GM12865 (cell line): ENCODE measurements around the gene MYG1.

Experiments
- DNase-seq: peaks from one replicate; pipeline ENCODE4 v3.0.0; 2010; ENCODE audit warnings: low read depth
- H3K4me3 ChIP-seq: 2 replicates; pipeline ENCODE4 v1.5.1; 2011; ENCODE audit warnings: mild to moderate bottlenecking, low read depth, low read length, control low read depth
- TF ChIP-seq, protein P1 (sequence below): IDR thresholded peaks from 2 replicates; pipeline ENCODE4 v1.5.1; 2011; ENCODE audit warnings: low read length, control low read depth, low read depth, inconsistent platforms; ENCODE audit not compliant: insufficient read depth; ENCODE audit errors: missing control alignments

Gene MYG1

DNA sequence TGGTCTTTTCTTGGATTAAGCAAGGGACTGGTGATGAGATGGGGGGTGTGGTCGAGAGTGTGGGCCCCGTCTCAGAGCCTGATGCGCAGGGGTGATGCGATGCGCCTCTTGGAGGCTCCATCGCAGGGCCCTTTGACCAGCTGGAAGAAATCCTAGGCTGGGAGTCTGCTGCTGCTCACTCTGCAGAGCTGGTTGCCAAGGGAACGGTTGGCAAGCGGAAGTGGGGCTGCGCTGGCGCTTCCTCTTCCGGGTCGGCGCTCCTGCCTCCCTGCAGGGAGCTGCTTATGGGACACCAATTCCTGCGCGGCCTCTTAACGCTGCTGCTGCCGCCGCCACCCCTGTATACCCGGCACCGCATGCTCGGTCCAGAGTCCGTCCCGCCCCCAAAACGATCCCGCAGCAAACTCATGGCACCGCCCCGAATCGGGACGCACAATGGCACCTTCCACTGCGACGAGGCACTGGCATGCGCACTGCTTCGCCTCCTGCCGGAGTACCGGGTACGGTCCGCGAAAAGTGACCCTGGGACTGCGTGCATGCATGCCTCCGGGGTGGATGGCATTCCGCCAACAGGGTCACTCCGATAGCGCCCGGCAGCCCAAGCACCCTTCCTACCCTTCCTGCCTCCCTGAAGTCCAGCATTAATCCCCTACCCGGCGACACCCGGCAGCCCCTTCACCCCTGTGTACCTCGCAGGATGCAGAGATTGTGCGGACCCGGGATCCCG, at the start of gene MYG1:
Gene MYG1, plus strand, starts transcription at position 242 of the 727 bp plus-strand sequence. Its CDS starts 43 bp downstream, at position 285.
- peak; percentile 92 for DNase-seq
- peak within 1 kb of the TSS; percentile 83 for H3K4me3 ChIP-seq
- TF ChIP-seq, protein P1, sequence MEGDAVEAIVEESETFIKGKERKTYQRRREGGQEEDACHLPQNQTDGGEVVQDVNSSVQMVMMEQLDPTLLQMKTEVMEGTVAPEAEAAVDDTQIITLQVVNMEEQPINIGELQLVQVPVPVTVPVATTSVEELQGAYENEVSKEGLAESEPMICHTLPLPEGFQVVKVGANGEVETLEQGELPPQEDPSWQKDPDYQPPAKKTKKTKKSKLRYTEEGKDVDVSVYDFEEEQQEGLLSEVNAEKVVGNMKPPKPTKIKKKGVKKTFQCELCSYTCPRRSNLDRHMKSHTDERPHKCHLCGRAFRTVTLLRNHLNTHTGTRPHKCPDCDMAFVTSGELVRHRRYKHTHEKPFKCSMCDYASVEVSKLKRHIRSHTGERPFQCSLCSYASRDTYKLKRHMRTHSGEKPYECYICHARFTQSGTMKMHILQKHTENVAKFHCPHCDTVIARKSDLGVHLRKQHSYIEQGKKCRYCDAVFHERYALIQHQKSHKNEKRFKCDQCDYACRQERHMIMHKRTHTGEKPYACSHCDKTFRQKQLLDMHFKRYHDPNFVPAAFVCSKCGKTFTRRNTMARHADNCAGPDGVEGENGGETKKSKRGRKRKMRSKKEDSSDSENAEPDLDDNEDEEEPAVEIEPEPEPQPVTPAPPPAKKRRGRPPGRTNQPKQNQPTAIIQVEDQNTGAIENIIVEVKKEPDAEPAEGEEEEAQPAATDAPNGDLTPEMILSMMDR: no peak

GRCh38 chr12:53251477-53252348, 47.8 kb upstream of the MYG1 start:
- DNase-seq: peak; percentile 85
- TF ChIP-seq, protein P1: peak; percentile 39

DNA sequence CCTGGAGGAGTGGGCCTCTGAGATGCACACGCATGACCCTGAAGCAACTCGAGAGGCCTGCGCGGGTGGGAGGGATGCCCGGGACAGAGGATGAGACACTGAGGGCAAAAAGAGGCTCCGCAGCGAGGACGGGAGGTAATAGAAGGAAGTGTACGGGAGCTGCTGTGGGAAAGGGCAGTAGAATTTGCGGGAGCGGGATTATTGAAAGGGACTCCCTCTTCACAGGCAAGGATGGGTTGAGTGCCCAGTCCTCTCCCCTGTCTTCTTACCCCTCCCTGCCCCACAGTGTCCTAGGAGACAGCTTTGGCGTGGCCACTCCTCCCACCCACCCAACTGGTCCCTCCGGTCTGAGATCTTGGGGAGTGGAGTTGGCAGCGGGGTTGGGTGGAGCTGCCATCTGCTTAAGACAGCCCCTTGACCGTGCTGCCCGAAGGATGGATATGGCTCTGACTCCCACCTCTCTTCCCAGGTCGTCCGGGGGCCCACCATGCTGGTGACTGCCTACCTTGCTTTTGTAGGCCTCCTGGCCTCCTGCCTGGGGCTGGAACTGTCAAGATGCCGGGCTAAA, 47.1 kb upstream of the MYG1 start:
- TF ChIP-seq, protein P1: no peak
- DNase-seq: no peak
- H3K4me3 ChIP-seq: peak overlapping the region; percentile 75

More at GRCh38 chr12:53251477-53252348, 47.8 kb upstream of the MYG1 start:
- H3K4me3 ChIP-seq: peak overlapping the region; percentile 75

DNA sequence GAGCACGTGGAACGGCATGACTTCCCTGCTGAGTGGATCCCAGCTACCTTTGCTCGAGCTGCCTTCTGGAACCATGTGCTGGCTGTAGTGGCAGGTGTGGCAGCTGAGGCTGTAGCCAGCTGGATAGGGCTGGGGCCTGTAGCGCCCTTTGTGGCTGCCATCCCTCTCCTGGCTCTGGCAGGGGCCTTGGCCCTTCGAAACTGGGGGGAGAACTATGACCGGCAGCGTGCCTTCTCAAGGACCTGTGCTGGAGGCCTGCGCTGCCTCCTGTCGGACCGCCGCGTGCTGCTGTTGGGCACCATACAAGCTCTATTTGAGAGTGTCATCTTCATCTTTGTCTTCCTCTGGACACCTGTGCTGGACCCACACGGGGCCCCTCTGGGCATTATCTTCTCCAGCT, 46.2 kb upstream of the MYG1 start:
- TF ChIP-seq, protein P1: no peak
- H3K4me3 ChIP-seq: no peak overlapping the region
- no peak for DNase-seq

DNA sequence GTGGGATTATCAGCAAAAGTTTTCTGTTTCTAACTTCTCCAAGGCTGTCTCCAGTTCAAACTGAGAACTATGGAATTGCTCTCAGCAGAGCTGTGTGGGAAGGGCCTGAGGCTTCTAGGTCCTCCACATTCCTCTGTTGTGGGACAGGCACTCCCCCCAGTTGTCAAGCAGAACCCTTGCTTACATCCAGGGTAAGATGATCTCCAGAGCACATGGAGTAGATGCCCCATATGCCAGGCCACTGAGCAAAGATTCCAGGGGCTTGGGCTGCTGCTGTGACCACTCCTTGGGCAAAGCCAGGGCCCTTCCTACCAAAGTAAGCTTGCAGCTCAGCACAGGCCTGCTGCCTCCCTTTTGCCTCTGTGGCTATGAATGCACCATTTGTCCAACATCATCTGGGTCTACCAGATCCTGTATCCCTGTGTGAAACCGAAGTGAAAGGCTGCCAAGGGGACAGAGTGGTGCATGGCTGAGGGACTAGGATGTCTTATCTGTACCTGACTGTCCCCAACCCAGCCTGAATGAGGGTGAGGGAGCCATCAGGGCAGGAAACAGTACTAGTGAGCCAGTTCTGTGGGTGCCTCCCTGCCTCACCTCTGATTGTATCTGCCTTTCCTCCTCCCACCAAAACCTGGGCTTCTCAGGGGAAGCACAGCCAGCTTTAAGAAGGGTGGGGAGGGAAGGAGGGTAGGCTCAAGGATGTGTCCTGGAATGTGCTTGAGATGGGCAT, 44.5 kb upstream of the MYG1 start:
- TF ChIP-seq, protein P1: no peak
- H3K4me3 ChIP-seq: no peak overlapping the region
- DNase-seq: no peak

DNA sequence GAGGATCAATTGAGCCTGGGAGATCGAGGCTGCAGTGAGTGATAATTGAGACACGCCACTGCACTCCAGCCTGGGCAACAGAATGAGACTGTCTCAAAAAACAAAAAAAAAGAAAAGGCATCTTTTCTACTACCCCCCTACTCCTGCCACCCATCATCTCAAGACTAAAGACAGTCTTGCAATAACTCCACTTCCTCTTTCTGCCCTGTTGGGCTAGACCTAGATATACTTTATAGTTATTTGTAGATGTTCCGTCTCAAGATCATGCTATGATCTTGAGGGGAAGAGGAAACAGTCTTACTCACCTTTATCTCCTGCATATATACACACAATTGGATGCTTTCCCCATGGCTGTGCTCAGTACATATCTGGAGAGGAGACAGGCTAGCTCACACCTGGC, 43.5 kb upstream of the MYG1 start:
- TF ChIP-seq, protein P1: no peak
- DNase-seq: peak; percentile 59

More for the DNA sequence above, 43.5 kb upstream of the MYG1 start:
- no peak overlapping the region for H3K4me3 ChIP-seq
